ENCODE data around the gene ATN1.

GRCh38 chr12:6951551-6952120, 23.9 kb downstream of the ATN1 start:
- TF ChIP-seq EZH2 (IDR thresholded peaks at IDR 0.05; ENCODE audit: borderline replicate concordance, low read depth, low read length, poor library complexity, severe bottlenecking) (no peak), CTCF (conservative IDR thresholded peaks at IDR 0.05; ENCODE audit: low read depth, low read length) (no peak)

All from A673 (cell line).